Measurements from ENCODE around the gene PLAAT5. TPM values are rescaled to one million over a fixed set of nuclear protein-coding genes. Genes with fewer than 3 reads are reported as not detected.

The PLAAT5 gene
- total RNA-seq, 1 experiment from 2014 or later, result not detected

GRCh38 chr11:63504054-63504453, 13.1 kb upstream of the PLAAT5 start:
- no peak overlapping the region for H3K27ac ChIP-seq (ENCODE audit: low read depth, low read length, poor library complexity, severe bottlenecking)
- H3K9me3 ChIP-seq (ENCODE audit: low read depth, low read length, poor library complexity, severe bottlenecking), result peaks cover 14% of the 10 kb centered on the region
- intact Hi-C loops (cut with micrococcal nuclease; ENCODE audit: unreplicated experiment), result loop anchor here (10.0 kb wide), 1 partner anchor 59 kb away; no protein-coding TSS in a partner anchor
- no peaks in the 10 kb centered on the region for H3K27me3 ChIP-seq (replicated peaks; ENCODE audit: insufficient read depth, low read depth, low read length, poor library complexity)
- no TSS peak for BruUV-seq (replicated peaks)
- no peak for DNase-seq (ENCODE audit: low spot score)
- H3K4me1 ChIP-seq (ENCODE audit: insufficient read depth, low read length, poor library complexity, severe bottlenecking), result no peaks in the 10 kb centered on the region
- ChIA-PET CTCF (no interaction called here), POLR2A (ENCODE audit: low non-redundant PET) (no interaction called here)
- H3K36me3 ChIP-seq (ENCODE audit: insufficient read depth, low read length, poor library complexity, severe bottlenecking), result no peaks in the 10 kb centered on the region
- TF ChIP-seq, protein P1, sequence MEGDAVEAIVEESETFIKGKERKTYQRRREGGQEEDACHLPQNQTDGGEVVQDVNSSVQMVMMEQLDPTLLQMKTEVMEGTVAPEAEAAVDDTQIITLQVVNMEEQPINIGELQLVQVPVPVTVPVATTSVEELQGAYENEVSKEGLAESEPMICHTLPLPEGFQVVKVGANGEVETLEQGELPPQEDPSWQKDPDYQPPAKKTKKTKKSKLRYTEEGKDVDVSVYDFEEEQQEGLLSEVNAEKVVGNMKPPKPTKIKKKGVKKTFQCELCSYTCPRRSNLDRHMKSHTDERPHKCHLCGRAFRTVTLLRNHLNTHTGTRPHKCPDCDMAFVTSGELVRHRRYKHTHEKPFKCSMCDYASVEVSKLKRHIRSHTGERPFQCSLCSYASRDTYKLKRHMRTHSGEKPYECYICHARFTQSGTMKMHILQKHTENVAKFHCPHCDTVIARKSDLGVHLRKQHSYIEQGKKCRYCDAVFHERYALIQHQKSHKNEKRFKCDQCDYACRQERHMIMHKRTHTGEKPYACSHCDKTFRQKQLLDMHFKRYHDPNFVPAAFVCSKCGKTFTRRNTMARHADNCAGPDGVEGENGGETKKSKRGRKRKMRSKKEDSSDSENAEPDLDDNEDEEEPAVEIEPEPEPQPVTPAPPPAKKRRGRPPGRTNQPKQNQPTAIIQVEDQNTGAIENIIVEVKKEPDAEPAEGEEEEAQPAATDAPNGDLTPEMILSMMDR (conservative IDR thresholded peaks at IDR 0.05; ENCODE audit: low read depth, low read length), result no peak
- TF ChIP-seq EZH2 (IDR thresholded peaks at IDR 0.05; ENCODE audit: borderline replicate concordance, low read depth, low read length, poor library complexity, severe bottlenecking), result no peak
- no peak overlapping the region for H3K4me3 ChIP-seq (ENCODE audit: low read depth, low read length, poor library complexity, severe bottlenecking)

- Histone ChIP-seq H3K4me1 (ENCODE audit: insufficient read depth, low read length, poor library complexity, severe bottlenecking) (no peaks in the 10 kb centered on the region), H3K27me3 (replicated peaks; ENCODE audit: insufficient read depth, low read depth, low read length, poor library complexity) (no peaks in the 10 kb centered on the region), H3K36me3 (ENCODE audit: insufficient read depth, low read length, poor library complexity, severe bottlenecking) (no peaks in the 10 kb centered on the region), H3K27ac (ENCODE audit: low read depth, low read length, poor library complexity, severe bottlenecking) (no peak overlapping the region), H3K9me3 (ENCODE audit: low read depth, low read length, poor library complexity, severe bottlenecking) (peaks cover 14% of the 10 kb centered on the region), H3K4me3 (ENCODE audit: low read depth, low read length, poor library complexity, severe bottlenecking) (no peak overlapping the region)
- DNase-seq (ENCODE audit: low spot score), result no peak
- CTCF ChIA-PET, result no interaction called here
- BruUV-seq (replicated peaks), result no TSS peak
- TF ChIP-seq EZH2 (IDR thresholded peaks at IDR 0.05; ENCODE audit: borderline replicate concordance, low read depth, low read length, poor library complexity, severe bottlenecking), result no peak
- TF ChIP-seq, protein P1 (conservative IDR thresholded peaks at IDR 0.05; ENCODE audit: low read depth, low read length), result no peak
- intact Hi-C loops (cut with micrococcal nuclease; ENCODE audit: unreplicated experiment), result loop anchor here (10.0 kb wide), 1 partner anchor 59 kb away; no protein-coding TSS in a partner anchor
- POLR2A ChIA-PET (ENCODE audit: low non-redundant PET), result no interaction called here
Observed at GRCh38 chr11:63503492-63503891, 12.5 kb upstream of the PLAAT5 start.

DNA sequence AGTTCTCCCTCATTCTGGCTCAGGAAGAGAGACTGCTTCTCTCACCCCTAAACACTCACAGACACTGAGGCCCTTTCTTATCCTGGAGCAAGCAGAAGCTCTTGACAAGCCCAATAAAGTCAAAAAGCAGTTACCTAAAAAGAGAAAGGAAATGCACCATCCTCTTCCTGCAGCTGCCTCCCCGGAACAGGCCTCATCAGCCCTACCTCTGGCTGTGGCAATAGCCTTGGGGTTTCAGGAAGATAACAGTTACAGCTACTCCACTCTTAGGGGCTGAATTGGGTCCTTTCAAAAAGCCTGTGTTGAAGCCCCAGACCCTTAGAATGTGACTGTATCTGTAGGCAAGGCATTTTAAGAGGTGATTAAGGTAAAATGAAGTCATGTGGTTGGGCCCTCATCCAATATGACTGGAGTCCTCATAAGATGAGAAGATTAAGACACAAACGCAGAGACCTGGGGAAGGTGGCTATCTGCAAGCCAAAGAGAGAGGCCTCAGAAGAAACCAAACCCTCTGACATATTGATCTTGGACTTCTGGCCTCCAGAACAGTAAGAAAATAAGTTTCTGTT, 11.4 kb upstream of the PLAAT5 start:
- intact Hi-C loops (cut with micrococcal nuclease; ENCODE audit: unreplicated experiment), result loop anchor here (10.0 kb wide), 1 partner anchor 58 kb away; no protein-coding TSS in a partner anchor

More for the DNA sequence above, 11.4 kb upstream of the PLAAT5 start:
- no peak overlapping the region for H3K27ac ChIP-seq (ENCODE audit: low read depth, low read length, poor library complexity, severe bottlenecking)
- H3K27me3 ChIP-seq (replicated peaks; ENCODE audit: insufficient read depth, low read depth, low read length, poor library complexity), result no peaks in the 10 kb centered on the region
- no TSS peak for BruUV-seq (replicated peaks)
- peaks cover 14% of the 10 kb centered on the region for H3K9me3 ChIP-seq (ENCODE audit: low read depth, low read length, poor library complexity, severe bottlenecking)
- ChIA-PET CTCF (no interaction called here), POLR2A (ENCODE audit: low non-redundant PET) (no interaction called here)
- TF ChIP-seq, protein P1 (conservative IDR thresholded peaks at IDR 0.05; ENCODE audit: low read depth, low read length), result no peak
- TF ChIP-seq EZH2 (IDR thresholded peaks at IDR 0.05; ENCODE audit: borderline replicate concordance, low read depth, low read length, poor library complexity, severe bottlenecking), result no peak
- no peak for DNase-seq (ENCODE audit: low spot score)
- H3K4me1 ChIP-seq (ENCODE audit: insufficient read depth, low read length, poor library complexity, severe bottlenecking), result no peaks in the 10 kb centered on the region
- H3K4me3 ChIP-seq (ENCODE audit: low read depth, low read length, poor library complexity, severe bottlenecking), result no peak overlapping the region
- no peaks in the 10 kb centered on the region for H3K36me3 ChIP-seq (ENCODE audit: insufficient read depth, low read length, poor library complexity, severe bottlenecking)
